Measurements from ENCODE around the gene ESPN. TPM values are rescaled to one million over a fixed set of nuclear protein-coding genes. Genes with fewer than 3 reads are reported as not detected.

Gene ESPN
- total and polyA plus RNA-seq, 10 of the 15 experiments (the other 5 are each of a cell fraction or from before 2014, with no cell fraction given): 0.18 to 0.71 (median 0.59) TPM; not detected in 7

DNA sequence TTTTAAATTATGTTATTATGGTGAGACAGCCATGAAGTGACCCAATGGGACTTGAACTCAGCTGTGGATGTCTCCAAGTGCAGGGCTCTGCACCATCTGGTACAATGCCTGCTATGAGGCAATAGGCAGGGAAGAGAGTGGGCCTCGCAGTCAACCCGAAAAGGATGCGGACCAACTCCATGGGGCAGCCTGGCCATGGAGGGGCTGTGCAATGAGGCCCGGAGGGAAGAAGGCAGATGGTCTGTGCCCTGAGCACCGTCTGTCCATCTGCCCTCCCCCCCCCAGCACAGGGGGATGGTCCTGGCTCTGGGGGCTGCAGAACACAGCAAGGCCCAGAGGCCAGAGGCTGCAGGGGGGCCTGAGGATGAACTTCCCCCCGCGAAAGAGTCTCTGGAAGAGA, 17.0 kb downstream of the ESPN start:
- no TSS peak for BruUV-seq (replicated peaks)
- Histone ChIP-seq H2AFZ (ENCODE audit: control insufficient read depth, low read depth, low read length) (no peak overlapping the region), H3K4me3 (no peak overlapping the region), H3K36me3 (ENCODE audit: control insufficient read depth in 2 of 2, insufficient read depth in 2 of 2, low read length in 1 of 2) (no peaks in the 10 kb centered on the region), H3K27ac (ENCODE audit: control insufficient read depth, insufficient read depth) (no peak overlapping the region), H3K79me2 (ENCODE audit: control insufficient read depth, insufficient read depth, low read length) (no peaks in the 10 kb centered on the region), H4K20me1 (ENCODE audit: control insufficient read depth, insufficient read depth) (peaks cover 4% of the 10 kb centered on the region), H3K4me1 (ENCODE audit: control insufficient read depth, insufficient read depth, low read length) (no peaks in the 10 kb centered on the region), H3K4me2 (ENCODE audit: control insufficient read depth, insufficient read depth) (no peak overlapping the region), H3K27me3 (replicated peaks in 1 of 2; ENCODE audit: control insufficient read depth in 2 of 2, insufficient read depth in 2 of 2, low read length in 1 of 2) (no peaks in the 10 kb centered on the region; a peak in 2 of 4 replicates), H3K9me3 (replicated peaks; ENCODE audit: control insufficient read depth, insufficient read depth, low read length) (no peaks in the 10 kb centered on the region), H3K9ac (ENCODE audit: control insufficient read depth, insufficient read depth, low read length) (no peak overlapping the region)
- SMC1A ChIA-PET (ENCODE audit: uncharacterized antibody, unreplicated experiment): no interaction called here
- WGBS (ENCODE audit: insufficient coverage, insufficient replicate concordance, low lambda C conversion rate, missing lambda C conversion rate): 83% methylated on average over 7 of the region's 7 CpGs
- DNase-seq (ENCODE audit: low read depth, low spot score) (no peak), ATAC-seq (no peak), FAIRE-seq (no peak)
- CTCF ChIA-PET: interaction anchor here (0.8 to 8.0 kb wide), 5 partner anchors 17 to 195 kb away, joined by 4 to 137 read pairs (median 4); partner anchors contain the start of genes ESPN, HES2 and TNFRSF25
- POLR2A ChIA-PET: no interaction called here
- intact Hi-C loops (cut with micrococcal nuclease; ENCODE audit: unreplicated experiment): no loop called here
- in situ Hi-C loops (cut with MboI): no loop called here
- RAD21 ChIA-PET (ENCODE audit: unreplicated experiment): no interaction called here
- TF ChIP-seq YY1 (IDR thresholded peaks at IDR 0.05; ENCODE audit: low read depth, low read length) (no peak), WRNIP1 (IDR thresholded peaks at IDR 0.05; ENCODE audit: borderline replicate concordance, low read depth, low read length) (no peak), EGR1 (IDR thresholded peaks at IDR 0.05; ENCODE audit: borderline replicate concordance in 1 of 2, low read depth in 2 of 2, low read length in 2 of 2) (no peak), CEBPB (IDR thresholded peaks at IDR 0.05; ENCODE audit: borderline replicate concordance in 1 of 2, low read depth in 2 of 2, low read length in 2 of 2) (no peak), NRF1 (conservative IDR thresholded peaks at IDR 0.05; ENCODE audit: low read depth, low read length) (no peak)
- TF ChIP-seq, protein P1, sequence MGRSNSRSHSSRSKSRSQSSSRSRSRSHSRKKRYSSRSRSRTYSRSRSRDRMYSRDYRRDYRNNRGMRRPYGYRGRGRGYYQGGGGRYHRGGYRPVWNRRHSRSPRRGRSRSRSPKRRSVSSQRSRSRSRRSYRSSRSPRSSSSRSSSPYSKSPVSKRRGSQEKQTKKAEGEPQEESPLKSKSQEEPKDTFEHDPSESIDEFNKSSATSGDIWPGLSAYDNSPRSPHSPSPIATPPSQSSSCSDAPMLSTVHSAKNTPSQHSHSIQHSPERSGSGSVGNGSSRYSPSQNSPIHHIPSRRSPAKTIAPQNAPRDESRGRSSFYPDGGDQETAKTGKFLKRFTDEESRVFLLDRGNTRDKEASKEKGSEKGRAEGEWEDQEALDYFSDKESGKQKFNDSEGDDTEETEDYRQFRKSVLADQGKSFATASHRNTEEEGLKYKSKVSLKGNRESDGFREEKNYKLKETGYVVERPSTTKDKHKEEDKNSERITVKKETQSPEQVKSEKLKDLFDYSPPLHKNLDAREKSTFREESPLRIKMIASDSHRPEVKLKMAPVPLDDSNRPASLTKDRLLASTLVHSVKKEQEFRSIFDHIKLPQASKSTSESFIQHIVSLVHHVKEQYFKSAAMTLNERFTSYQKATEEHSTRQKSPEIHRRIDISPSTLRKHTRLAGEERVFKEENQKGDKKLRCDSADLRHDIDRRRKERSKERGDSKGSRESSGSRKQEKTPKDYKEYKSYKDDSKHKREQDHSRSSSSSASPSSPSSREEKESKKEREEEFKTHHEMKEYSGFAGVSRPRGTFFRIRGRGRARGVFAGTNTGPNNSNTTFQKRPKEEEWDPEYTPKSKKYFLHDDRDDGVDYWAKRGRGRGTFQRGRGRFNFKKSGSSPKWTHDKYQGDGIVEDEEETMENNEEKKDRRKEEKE (IDR thresholded peaks at IDR 0.05): no peak
- TF ChIP-seq, protein P2, sequence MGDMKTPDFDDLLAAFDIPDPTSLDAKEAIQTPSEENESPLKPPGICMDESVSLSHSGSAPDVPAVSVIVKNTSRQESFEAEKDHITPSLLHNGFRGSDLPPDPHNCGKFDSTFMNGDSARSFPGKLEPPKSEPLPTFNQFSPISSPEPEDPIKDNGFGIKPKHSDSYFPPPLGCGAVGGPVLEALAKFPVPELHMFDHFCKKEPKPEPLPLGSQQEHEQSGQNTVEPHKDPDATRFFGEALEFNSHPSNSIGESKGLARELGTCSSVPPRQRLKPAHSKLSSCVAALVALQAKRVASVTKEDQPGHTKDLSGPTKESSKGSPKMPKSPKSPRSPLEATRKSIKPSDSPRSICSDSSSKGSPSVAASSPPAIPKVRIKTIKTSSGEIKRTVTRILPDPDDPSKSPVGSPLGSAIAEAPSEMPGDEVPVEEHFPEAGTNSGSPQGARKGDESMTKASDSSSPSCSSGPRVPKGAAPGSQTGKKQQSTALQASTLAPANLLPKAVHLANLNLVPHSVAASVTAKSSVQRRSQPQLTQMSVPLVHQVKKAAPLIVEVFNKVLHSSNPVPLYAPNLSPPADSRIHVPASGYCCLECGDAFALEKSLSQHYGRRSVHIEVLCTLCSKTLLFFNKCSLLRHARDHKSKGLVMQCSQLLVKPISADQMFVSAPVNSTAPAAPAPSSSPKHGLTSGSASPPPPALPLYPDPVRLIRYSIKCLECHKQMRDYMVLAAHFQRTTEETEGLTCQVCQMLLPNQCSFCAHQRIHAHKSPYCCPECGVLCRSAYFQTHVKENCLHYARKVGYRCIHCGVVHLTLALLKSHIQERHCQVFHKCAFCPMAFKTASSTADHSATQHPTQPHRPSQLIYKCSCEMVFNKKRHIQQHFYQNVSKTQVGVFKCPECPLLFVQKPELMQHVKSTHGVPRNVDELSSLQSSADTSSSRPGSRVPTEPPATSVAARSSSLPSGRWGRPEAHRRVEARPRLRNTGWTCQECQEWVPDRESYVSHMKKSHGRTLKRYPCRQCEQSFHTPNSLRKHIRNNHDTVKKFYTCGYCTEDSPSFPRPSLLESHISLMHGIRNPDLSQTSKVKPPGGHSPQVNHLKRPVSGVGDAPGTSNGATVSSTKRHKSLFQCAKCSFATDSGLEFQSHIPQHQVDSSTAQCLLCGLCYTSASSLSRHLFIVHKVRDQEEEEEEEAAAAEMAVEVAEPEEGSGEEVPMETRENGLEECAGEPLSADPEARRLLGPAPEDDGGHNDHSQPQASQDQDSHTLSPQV (IDR thresholded peaks at IDR 0.05): no peak
- TF ChIP-seq, protein P3, sequence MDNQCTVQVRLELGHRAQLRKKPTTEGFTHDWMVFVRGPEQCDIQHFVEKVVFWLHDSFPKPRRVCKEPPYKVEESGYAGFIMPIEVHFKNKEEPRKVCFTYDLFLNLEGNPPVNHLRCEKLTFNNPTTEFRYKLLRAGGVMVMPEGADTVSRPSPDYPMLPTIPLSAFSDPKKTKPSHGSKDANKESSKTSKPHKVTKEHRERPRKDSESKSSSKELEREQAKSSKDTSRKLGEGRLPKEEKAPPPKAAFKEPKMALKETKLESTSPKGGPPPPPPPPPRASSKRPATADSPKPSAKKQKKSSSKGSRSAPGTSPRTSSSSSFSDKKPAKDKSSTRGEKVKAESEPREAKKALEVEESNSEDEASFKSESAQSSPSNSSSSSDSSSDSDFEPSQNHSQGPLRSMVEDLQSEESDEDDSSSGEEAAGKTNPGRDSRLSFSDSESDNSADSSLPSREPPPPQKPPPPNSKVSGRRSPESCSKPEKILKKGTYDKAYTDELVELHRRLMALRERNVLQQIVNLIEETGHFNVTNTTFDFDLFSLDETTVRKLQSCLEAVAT (IDR thresholded peaks at IDR 0.05): no peak
- TF ChIP-seq, protein P4, sequence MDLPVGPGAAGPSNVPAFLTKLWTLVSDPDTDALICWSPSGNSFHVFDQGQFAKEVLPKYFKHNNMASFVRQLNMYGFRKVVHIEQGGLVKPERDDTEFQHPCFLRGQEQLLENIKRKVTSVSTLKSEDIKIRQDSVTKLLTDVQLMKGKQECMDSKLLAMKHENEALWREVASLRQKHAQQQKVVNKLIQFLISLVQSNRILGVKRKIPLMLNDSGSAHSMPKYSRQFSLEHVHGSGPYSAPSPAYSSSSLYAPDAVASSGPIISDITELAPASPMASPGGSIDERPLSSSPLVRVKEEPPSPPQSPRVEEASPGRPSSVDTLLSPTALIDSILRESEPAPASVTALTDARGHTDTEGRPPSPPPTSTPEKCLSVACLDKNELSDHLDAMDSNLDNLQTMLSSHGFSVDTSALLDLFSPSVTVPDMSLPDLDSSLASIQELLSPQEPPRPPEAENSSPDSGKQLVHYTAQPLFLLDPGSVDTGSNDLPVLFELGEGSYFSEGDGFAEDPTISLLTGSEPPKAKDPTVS (IDR thresholded peaks at IDR 0.05; ENCODE audit: low read depth, low read length): no peak

All from GM12878 (cell line).